NCI-H345 treated with DMSO at 0.1 percent for 48 hours (cell line): ENCODE measurements around the gene SLC22A8.
"Not testable (repeated sequence)": the region's sequence is repeated elsewhere in the genome, so short reads cannot be mapped to it uniquely, and the experiment has no call there.

ENCODE experiments used
- DNase-seq: peaks from one replicate; lab custom pipeline; 2025; ENCODE audit not compliant: unreplicated experiment; lab: John Stamatoyannopoulos, UW

Gene SLC22A8, protein sequence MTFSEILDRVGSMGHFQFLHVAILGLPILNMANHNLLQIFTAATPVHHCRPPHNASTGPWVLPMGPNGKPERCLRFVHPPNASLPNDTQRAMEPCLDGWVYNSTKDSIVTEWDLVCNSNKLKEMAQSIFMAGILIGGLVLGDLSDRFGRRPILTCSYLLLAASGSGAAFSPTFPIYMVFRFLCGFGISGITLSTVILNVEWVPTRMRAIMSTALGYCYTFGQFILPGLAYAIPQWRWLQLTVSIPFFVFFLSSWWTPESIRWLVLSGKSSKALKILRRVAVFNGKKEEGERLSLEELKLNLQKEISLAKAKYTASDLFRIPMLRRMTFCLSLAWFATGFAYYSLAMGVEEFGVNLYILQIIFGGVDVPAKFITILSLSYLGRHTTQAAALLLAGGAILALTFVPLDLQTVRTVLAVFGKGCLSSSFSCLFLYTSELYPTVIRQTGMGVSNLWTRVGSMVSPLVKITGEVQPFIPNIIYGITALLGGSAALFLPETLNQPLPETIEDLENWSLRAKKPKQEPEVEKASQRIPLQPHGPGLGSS

GRCh38 chr11:63015521-63016215, at the start of gene SLC22A8:
TSS of gene SLC22A8 (minus strand) at chr11:63015841. CDS start at chr11:63014958, 883 bp downstream.
- no peak for DNase-seq

DNA sequence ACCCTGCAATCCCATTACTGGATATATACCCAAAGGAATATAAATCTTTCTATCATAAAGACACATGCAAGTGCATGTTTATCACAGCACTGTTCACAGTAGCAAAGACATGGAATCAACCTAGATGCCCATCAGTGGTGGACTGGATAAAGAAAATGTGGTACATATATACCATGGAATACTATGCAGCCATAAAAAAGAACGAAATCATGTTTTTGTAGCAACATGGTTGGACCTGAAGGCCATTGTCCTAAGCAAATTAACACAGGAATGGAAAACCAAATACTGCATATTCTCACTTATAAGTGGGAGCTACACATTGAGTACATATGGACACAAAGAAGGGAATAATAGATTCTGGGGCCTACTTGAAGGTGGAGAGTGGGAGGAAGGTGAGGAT, 30.6 kb upstream of the SLC22A8 start:
- DNase-seq: not testable (repeated sequence)

DNA sequence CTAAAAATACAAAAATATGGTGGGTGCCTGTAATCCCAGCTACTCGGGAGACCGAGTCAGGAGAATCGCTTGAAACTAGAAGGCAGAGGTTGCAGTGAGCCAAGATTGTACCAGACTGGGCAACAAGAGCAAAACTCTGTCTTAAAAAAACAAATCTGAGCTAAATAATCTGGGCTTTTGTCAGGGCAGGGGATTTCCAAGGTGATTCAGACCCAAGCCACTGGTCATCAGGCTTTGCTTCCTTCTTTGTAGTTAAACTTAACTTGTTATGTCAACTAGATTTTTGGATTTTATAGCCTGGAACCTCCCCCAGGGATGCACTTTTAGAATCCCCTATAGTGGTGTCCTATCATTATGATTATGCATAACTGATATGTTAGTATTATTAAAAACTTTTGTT, 27.0 kb upstream of the SLC22A8 start:
- no peak for DNase-seq

DNA sequence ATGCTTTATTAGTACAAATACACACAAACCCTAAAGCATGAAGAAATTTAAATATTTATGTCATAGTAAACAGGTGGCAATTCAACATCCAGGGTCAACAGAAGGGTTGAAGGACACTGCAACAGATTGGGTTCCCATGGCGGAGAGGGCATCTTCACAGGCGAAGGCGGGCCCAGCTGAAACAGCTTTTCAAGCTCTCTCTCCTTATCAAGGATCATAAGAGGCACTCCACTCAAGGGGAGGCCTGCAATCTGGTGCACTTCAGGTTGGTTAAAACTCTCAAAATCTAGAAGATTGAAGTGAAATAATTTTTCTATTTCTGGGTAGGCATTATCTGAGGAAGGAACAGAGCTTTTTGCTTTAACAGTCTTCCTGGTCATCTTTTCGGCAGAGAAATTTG, 16.8 kb upstream of the SLC22A8 start:
- no peak for DNase-seq

- peak; percentile 52 for DNase-seq
Observed at GRCh38 chr11:63023841-63024648, 8.4 kb upstream of the SLC22A8 start.

DNA sequence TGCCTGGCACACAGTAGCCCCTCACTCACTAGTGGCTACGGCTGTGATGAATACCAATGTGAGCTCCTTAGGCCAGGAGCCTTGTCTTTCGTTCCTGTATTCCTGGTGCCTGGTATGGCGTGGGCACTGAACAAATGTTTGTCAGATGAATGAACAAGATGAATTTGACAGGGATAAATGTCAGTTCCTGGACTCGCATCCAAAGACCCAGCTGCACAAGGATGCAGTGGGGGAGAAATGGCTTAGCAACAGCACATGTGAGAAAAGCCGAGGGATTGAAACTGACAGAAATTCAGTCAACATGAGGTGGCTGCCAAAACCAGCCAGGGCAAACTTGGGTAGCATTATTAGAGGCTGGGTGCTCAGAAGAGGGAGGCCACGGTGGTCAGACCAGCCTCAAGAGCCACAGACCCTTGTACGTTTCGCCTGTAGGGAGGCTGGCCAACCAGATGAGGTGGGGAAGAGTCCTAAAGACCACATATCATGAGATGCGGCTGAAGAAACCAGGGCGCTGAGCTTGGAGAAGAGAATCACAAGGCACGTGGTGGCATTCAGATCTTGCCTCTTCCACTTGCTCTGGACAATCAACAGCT, 7.7 kb upstream of the SLC22A8 start:
- DNase-seq: no peak

GRCh38 chr11:63022441-63022840, 6.8 kb upstream of the SLC22A8 start:
- no peak for DNase-seq

DNA sequence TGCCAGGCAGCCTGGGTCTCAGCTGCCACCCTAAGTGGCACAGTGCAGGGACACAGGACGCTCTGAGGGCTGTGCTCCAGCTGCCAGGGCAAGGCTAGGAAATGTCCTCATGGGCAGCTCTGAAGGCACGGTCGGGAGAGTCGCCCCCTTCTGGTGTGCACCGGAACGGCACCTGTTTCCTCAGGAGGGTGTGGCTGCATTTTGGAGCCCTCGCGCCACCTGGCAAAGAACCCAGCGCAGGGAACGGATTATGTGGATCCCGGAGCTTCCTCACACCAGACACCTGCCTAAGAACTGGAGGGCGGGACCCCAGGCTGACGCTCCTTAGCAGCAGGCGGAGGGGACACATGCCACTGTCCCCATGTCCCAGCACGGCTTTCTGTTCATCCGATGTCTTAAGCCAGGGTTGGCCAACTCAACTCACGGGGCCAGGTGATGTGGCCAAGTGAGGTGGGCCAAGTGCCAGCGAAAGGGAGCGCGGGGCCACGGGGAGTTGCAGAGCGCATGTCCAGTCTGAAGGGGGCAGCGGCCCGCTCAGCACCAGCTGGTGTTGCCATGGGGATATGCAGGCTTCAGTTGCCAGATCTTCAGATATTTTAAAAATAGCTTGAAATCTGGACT, 5.1 kb upstream of the SLC22A8 start:
- DNase-seq: no peak

- no peak for DNase-seq
Observed at GRCh38 chr11:63019506-63019905, 3.9 kb upstream of the SLC22A8 start.

DNA sequence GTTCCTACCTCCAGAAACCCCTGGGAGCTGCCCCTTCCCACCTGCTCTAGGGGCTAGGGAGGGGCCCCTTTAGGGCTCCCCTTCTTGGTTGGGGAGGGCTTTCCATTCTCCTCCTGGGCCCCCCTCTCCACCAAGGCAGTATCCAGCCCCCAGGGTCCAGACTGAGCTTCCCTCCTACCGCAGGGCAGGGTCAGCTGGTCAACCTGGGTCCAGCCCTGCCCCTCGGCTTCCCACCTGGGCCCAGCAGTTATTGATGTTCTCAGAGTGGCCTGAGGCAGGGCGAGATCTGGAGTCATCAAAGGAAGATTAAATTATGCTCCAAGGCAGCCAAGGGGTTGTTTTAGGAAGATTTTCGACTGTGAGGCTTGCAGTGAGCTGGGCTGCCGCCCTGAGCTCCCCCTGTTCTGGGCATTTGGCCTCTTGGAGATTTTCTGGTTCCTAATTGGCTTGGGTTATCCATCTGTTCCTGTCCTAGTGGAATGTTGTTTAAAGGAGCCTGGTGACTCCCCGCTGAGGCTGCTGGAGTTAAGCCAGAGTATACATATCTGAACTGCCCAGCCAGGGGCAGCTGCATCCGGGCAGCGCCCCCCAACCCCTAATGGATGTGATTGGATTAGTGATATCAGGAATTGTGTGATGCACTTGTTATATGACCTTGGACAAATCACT, 1.8 kb upstream of the SLC22A8 start:
- DNase-seq: peak; percentile 1

DNA sequence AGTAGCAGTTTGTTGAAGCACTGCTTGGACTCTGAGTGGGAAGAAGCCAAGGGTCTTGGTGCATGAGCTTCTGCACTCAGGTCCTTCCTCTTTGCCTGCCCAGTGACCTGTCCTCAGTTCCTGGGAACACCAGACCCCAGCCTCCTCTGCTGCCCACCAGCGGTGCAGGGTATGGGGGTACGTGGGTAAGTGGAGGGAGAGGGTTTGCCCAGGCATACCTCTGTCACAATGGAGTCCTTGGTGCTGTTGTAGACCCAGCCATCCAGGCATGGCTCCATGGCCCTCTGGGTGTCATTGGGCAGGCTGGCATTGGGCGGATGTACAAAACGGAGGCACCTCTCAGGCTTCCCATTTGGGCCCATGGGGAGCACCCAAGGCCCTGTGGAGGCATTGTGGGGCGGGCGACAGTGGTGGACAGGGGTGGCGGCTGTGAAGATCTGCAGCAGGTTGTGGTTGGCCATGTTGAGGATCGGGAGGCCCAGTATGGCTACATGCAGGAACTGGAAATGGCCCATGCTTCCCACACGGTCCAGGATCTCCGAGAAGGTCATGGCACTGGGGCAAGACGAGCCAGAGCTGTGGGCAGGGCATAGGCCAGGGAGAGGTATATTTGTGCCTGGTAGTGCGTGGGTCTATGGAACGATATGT, 1.1 kb downstream of the SLC22A8 start:
- DNase-seq: no peak

GRCh38 chr11:63012839-63013238, 2.8 kb downstream of the SLC22A8 start:
- DNase-seq: no peak

GRCh38 chr11:63012430-63012829, 3.2 kb downstream of the SLC22A8 start:
- no peak for DNase-seq

DNA sequence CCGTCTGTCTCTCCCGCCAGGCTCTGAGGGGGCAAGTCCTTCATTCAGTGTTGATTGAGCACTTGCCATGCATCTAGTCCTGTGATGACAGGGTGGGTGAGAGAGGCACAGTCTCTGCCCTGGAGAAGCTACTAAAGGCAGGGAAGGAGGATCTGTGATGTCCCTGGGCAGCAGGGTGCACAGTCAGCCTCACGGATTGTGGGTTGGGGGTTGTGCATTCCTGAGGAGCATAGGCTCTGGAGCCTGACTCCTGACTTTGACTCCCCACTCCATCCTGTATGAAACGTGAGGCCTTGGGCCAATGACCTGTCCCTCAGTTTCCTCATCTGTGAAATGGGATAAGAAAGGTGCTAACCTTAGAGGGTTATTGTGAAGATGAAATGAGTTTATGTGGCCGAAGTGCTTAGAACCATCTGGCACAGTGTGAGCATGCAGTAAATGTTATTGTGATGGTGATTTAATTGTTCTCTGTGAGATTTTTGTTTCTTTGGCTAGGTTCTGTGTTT, 4.7 kb downstream of the SLC22A8 start:
- DNase-seq: no peak

DNA sequence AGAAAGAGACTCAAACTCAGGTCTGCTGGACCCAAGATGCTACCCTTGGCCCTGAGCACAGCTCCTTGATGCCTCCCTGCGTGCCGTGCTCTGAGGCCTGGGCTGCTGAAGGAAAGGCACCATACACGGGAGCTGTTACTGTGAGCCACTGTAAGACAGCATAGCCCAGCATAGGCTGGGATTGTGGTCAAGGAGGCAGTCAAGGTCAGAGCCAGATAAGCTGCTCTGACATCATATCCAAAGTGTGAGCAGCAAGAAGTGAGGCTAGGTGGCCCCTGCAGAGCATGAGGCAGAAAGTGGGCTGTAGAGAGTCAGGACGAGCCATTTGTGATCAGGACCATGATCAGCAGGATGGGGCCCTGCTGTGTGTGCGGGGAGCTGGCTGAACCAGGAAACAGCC, 7.7 kb downstream of the SLC22A8 start:
- no peak for DNase-seq

DNA sequence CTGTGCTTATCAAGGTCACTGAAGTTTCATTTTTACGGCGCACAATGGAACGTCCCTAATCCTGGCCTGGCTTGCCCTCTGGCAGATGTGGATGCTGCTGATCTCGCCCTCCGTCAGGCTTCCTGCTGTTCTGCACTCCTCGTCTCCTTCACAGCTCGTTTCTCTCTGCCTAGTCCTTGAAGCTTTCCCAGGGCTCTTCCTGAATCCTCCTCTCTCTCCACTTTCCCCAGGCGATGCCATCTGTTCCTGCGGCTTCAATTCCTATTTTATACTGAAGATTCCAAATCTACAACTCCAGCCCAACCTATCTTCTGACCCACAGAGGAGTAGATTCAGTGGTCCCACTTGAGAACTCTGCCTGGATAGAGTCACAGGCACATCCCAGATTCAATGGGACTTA, 14.2 kb downstream of the SLC22A8 start:
- no peak for DNase-seq

GRCh38 chr11:62999649-63000048, 16.0 kb downstream of the SLC22A8 start:
- DNase-seq: no peak

DNA sequence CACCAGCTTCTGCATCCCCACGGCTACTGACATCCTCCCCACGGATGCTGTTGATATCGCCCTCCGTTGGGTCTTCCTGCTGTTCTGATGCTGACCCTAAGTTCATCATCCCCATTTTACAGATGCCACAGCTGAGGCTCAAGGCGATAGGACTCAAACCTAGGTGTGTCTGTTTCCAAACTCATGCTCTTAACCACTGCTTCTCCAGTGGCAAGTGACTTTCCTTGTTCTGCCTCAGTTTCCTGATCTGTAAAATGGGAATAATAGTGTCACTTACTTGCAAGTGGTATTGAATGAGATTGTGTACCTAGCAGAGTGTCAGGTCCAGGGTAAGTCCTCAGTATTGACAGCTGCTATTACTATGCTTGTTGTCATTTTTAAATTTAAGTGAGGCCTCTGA, 16.5 kb downstream of the SLC22A8 start:
- no peak for DNase-seq

DNA sequence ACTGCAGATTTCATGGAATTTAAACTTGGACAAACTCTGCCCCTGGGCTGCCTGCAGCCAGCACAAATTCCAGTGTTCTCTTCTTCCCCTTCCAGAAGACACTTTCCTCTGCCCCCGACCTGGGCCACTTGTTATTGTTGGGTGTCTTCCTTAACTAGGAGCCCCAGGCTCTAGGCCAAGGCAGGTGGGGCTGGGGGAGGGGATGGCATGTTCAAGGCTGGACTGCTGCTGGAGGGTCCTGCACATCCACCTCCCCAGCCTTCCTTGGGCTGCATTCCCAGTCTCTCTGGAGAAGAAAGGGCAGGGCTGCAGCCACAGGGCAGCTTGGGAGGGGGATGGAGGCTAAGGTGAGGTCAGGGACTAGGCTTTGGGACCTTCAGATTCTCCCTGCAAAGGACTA, 19.4 kb downstream of the SLC22A8 start:
- no peak for DNase-seq
